ENCODE results near the gene TTLL6.

Gene TTLL6

GRCh38 chr17:48722915-48723422, 94.1 kb downstream of the TTLL6 start, which contains the start of gene PRAC2:
Gene PRAC2, plus strand, starts transcription at chr17:48723185. Its CDS starts 1,226 bp downstream, at chr17:48724411.
- no peak within 1 kb of the TSS for H2AFZ ChIP-seq (ENCODE audit: low read length)
- H3K9me2 ChIP-seq (replicated peaks; ENCODE audit: low read depth, low read length): no peaks in the 10 kb centered on the region
- no peaks in the 10 kb centered on the region for H3K36me3 ChIP-seq (ENCODE audit: insufficient read depth, low read length)
- H3K4me1 ChIP-seq (ENCODE audit: insufficient read depth, low read length, poor library complexity, severe bottlenecking): no peaks in the 10 kb centered on the region
- no peaks in the 10 kb centered on the region for H4K20me1 ChIP-seq (ENCODE audit: insufficient read depth, low read length, poor library complexity, severe bottlenecking)
- H3K4me2 ChIP-seq (ENCODE audit: low read depth, low read length, poor library complexity, severe bottlenecking): no peak within 1 kb of the TSS
- H3K27me3 ChIP-seq (ENCODE audit: insufficient read depth, low read length, poor library complexity, severe bottlenecking): no peaks in the 10 kb centered on the region
- H3F3A ChIP-seq (ENCODE audit: low read depth): no peaks in the 10 kb centered on the region
- H3K79me2 ChIP-seq (ENCODE audit: insufficient read depth, low read length): no peaks in the 10 kb centered on the region
- no peak within 1 kb of the TSS for H3K4me3 ChIP-seq (ENCODE audit: low read length, poor library complexity, severe bottlenecking)
- no peaks in the 10 kb centered on the region for H3K9me3 ChIP-seq (ENCODE audit: insufficient read depth, low read depth, low read length)
- TF ChIP-seq EZH2phosphoT487 (IDR thresholded peaks at IDR 0.05; ENCODE audit: borderline replicate concordance) (no peak), CTCF (conservative IDR thresholded peaks at IDR 0.05; ENCODE audit: low read length) (no peak)
- H3K9ac ChIP-seq (ENCODE audit: low read depth, low read length, poor library complexity, severe bottlenecking): no peak within 1 kb of the TSS

- TF ChIP-seq EZH2phosphoT487 (IDR thresholded peaks at IDR 0.05; ENCODE audit: borderline replicate concordance): no peak
- no peak for TF ChIP-seq CTCF (conservative IDR thresholded peaks at IDR 0.05; ENCODE audit: low read length)
- H4K20me1 ChIP-seq (ENCODE audit: insufficient read depth, low read length, poor library complexity, severe bottlenecking): no peaks in the 10 kb centered on the region
- H3K9ac ChIP-seq (ENCODE audit: low read depth, low read length, poor library complexity, severe bottlenecking): no peak within 1 kb of the TSS
- H3K4me1 ChIP-seq (ENCODE audit: insufficient read depth, low read length, poor library complexity, severe bottlenecking): no peaks in the 10 kb centered on the region
- H3K9me2 ChIP-seq (replicated peaks; ENCODE audit: low read depth, low read length): no peaks in the 10 kb centered on the region
- H3K9me3 ChIP-seq (ENCODE audit: insufficient read depth, low read depth, low read length): no peaks in the 10 kb centered on the region
- no peak within 1 kb of the TSS for H3K4me3 ChIP-seq (ENCODE audit: low read length, poor library complexity, severe bottlenecking)
- H3K36me3 ChIP-seq (ENCODE audit: insufficient read depth, low read length): no peaks in the 10 kb centered on the region
- H2AFZ ChIP-seq (ENCODE audit: low read length): no peak within 1 kb of the TSS
- H3K27me3 ChIP-seq (ENCODE audit: insufficient read depth, low read length, poor library complexity, severe bottlenecking): no peaks in the 10 kb centered on the region
- no peak within 1 kb of the TSS for H3K4me2 ChIP-seq (ENCODE audit: low read depth, low read length, poor library complexity, severe bottlenecking)
- no peaks in the 10 kb centered on the region for H3K79me2 ChIP-seq (ENCODE audit: insufficient read depth, low read length)
- no peaks in the 10 kb centered on the region for H3F3A ChIP-seq (ENCODE audit: low read depth)
Observed at GRCh38 chr17:48722201-48722907, 94.7 kb downstream of the TTLL6 start, which contains the start of gene PRAC1. Gene PRAC1, minus strand, starts transcription at chr17:48722518. Its CDS starts 126 bp downstream, at chr17:48722392.

- Histone ChIP-seq H3K4me1 (ENCODE audit: insufficient read depth, low read length, poor library complexity, severe bottlenecking) (peaks cover 4% of the 10 kb centered on the region), H4K20me1 (ENCODE audit: insufficient read depth, low read length, poor library complexity, severe bottlenecking) (no peaks in the 10 kb centered on the region), H3K27me3 (ENCODE audit: insufficient read depth, low read length, poor library complexity, severe bottlenecking) (no peaks in the 10 kb centered on the region), H3K9me2 (replicated peaks; ENCODE audit: low read depth, low read length) (no peaks in the 10 kb centered on the region), H2AFZ (ENCODE audit: low read length) (no peak overlapping the region), H3K79me2 (ENCODE audit: insufficient read depth, low read length) (no peaks in the 10 kb centered on the region), H3F3A (ENCODE audit: low read depth) (no peaks in the 10 kb centered on the region), H3K9me3 (ENCODE audit: insufficient read depth, low read depth, low read length) (no peaks in the 10 kb centered on the region), H3K4me3 (ENCODE audit: low read length, poor library complexity, severe bottlenecking) (no peak overlapping the region), H3K36me3 (ENCODE audit: insufficient read depth, low read length) (no peaks in the 10 kb centered on the region), H3K4me2 (ENCODE audit: low read depth, low read length, poor library complexity, severe bottlenecking) (no peak overlapping the region), H3K9ac (ENCODE audit: low read depth, low read length, poor library complexity, severe bottlenecking) (no peak overlapping the region)
- no peak for TF ChIP-seq EZH2phosphoT487 (IDR thresholded peaks at IDR 0.05; ENCODE audit: borderline replicate concordance)
- TF ChIP-seq CTCF (conservative IDR thresholded peaks at IDR 0.05; ENCODE audit: low read length): no peak
Observed at GRCh38 chr17:48721009-48721402, 96.0 kb downstream of the TTLL6 start.

All from Loucy (cell line).